Subcutaneous adipose tissue (tissue), 4 donors: ENCODE results near the gene ATP13A3. TPM values are rescaled to one million over a fixed set of nuclear protein-coding genes. Genes with fewer than 3 reads are reported as not detected.

Experiments used
- total RNA-seq, 4 donors: library from RNA; depleted of rRNA; stranded (reverse); fragments of >200 nt; gene quantifications; one replicate each; pipeline ENCODE4 v1.1.0, GENCODE V29; 2016
- TF ChIP-seq, protein P1 (sequence below): fragments of 450-650 bp; IDR thresholded peaks from one replicate; pipeline ENCODE4 v1.5.1; 2016; ENCODE audit warnings: low read depth, mild to moderate bottlenecking, control low read depth, antibody characterized with exemption, moderate library complexity

ATP13A3 gene
- total RNA-seq, 4 donors from 2014 or later = 117 to 222 (median 170) TPM

GRCh38 chr3:194443901-194444300 is 42.9 kb downstream of the ATP13A3 start:
- TF ChIP-seq, protein P1, sequence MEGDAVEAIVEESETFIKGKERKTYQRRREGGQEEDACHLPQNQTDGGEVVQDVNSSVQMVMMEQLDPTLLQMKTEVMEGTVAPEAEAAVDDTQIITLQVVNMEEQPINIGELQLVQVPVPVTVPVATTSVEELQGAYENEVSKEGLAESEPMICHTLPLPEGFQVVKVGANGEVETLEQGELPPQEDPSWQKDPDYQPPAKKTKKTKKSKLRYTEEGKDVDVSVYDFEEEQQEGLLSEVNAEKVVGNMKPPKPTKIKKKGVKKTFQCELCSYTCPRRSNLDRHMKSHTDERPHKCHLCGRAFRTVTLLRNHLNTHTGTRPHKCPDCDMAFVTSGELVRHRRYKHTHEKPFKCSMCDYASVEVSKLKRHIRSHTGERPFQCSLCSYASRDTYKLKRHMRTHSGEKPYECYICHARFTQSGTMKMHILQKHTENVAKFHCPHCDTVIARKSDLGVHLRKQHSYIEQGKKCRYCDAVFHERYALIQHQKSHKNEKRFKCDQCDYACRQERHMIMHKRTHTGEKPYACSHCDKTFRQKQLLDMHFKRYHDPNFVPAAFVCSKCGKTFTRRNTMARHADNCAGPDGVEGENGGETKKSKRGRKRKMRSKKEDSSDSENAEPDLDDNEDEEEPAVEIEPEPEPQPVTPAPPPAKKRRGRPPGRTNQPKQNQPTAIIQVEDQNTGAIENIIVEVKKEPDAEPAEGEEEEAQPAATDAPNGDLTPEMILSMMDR = no peak

DNA sequence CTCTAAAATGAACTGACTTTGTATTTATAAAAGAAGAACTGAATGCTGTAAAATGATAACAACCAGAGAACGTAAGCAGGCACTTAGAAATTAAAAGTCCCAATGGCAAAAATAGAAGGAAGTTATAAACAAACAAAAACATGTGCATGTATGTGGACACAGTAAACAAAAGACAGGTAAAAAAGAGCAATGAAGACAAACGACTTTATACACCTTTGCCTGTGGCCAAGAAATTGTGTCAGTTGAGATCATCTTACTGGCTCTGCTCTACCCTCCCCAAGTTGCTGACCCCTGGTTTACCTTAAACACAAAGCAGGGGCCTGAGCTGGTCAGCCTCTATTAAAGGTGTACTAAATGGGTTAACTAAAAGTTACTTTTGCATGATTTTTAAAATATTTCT is 46.0 kb downstream of the ATP13A3 start:
- TF ChIP-seq, protein P1 = no peak

DNA sequence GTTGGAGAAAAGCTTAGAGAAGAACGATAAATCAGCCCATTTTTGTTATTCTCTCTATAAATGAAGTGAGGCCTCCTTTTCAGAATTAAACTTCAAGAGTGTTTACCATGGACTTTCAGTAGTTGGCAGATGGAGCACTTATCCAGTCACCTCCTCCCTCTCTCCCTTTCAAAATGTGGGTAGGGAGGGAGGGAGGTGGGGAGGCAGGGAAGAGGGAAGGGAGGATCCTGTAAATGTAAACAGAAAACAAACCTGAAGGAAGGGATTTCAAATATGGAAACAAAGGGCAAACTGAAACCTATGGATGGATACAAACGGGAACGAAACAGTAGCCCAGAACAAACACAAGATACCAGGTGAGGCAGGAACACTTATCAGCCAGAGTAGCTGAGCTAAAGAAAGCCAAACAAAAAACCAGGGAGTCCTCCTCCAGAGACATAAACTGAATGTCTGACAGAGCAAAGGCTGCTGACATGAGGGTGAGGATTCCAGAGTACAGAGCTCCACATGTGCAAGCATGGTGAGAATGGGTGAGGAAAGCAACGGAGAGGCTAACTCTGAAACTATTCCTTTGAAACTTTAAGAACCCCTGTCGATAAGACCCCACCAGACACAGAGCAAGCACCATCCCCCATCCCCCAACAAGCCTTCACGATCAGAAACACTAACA is 46.8 kb downstream of the ATP13A3 start:
- TF ChIP-seq, protein P1 = no peak

DNA sequence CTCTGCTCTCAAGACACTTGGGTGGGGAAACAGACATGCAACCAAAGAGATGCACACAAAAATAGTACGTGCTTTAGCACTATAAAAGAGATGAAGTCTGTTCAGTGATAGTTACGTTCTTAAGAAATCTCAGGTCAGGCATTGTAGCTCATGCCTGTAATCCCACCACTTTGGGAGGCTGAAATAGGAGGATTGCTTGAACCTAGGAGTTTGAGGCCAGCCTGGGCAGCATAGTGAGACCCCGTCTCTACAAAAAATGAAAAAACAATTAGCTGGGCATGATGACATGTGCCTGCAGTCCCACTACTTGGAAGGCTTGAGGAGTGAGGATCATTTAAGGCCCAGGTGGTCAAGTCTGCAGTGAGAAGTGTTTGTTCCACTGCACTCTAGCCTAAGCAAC is 52.3 kb downstream of the ATP13A3 start:
- TF ChIP-seq, protein P1 = no peak

DNA sequence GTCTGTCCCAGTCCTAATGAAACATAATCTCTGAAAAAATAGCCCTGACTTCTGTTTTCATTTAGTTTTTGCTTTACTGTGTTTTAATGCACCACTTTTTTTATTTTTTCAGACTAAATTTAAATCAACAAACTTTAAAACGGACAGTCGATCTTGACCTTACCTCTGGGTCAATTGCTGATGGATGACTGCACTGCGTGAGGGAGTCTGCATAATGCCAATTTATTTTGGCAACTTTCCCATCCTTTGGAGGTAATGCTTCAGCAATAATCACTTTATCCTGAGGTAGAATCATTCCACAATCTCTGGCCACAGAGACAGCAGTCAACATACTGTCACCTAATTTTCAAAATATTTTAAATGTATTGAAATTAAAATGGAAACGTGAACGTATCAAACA is 55.2 kb downstream of the ATP13A3 start:
- TF ChIP-seq, protein P1 = no peak

- TF ChIP-seq, protein P1 = no peak
Observed at GRCh38 chr3:194425399-194425798, 61.4 kb downstream of the ATP13A3 start.

GRCh38 chr3:194424953-194425352 is 61.8 kb downstream of the ATP13A3 start:
- TF ChIP-seq, protein P1 = no peak
